KMS-11 (cell line): ENCODE measurements around the gene HRCT1.

Experiments
- H2AFZ ChIP-seq: fragments of 200-600 bp; sonication (generic); 2 replicates; pipeline ENCODE4 v1.6.1; 2016; ENCODE audit warnings: antibody characterized with exemption, mixed run types, low read depth
- H3K27ac ChIP-seq: fragments of 200-600 bp; sonication (generic); 2 replicates; pipeline ENCODE4 v1.6.1; 2016; ENCODE audit warnings: mild to moderate bottlenecking, mixed run types
- H3K27me3 ChIP-seq: fragments of 200-600 bp; sonication (generic); 2 replicates; pipeline ENCODE4 v1.6.1; 2017; ENCODE audit warnings: mild to moderate bottlenecking, low read depth, mixed run types, moderate library complexity; ENCODE audit not compliant: insufficient read depth
- H3K36me3 ChIP-seq: fragments of 200-600 bp; sonication (generic); 2 replicates; pipeline ENCODE4 v1.6.1; 2017; ENCODE audit warnings: mild to moderate bottlenecking, mixed run types; ENCODE audit not compliant: insufficient read depth
- H3K4me1 ChIP-seq: fragments of 200-600 bp; sonication (generic); 2 replicates; pipeline ENCODE4 v1.6.1; 2016; ENCODE audit warnings: mild to moderate bottlenecking, low read depth, mixed run types; ENCODE audit not compliant: poor library complexity, severe bottlenecking
- H3K4me2 ChIP-seq: fragments of 200-600 bp; sonication (generic); 2 replicates; pipeline ENCODE4 v1.7.0; 2016; ENCODE audit warnings: mild to moderate bottlenecking, mixed run types
- H3K4me3 ChIP-seq: fragments of 200-600 bp; sonication (generic); IDR thresholded peaks from 2 replicates; pipeline ENCODE4 v1.6.1; 2017; ENCODE audit warnings: low read depth, low read length, mixed read lengths; ENCODE audit not compliant: insufficient read depth
- H3K79me2 ChIP-seq: fragments of 200-600 bp; sonication (generic); 2 replicates; pipeline ENCODE4 v1.6.1; 2016; ENCODE audit warnings: low read depth, mixed run types; ENCODE audit not compliant: insufficient read depth
- H3K9ac ChIP-seq: fragments of 200-600 bp; sonication (generic); 2 replicates; pipeline ENCODE4 v1.6.1; 2016; ENCODE audit warnings: mild to moderate bottlenecking, mixed run types
- H4K20me1 ChIP-seq: fragments of 200-600 bp; sonication (generic); 2 replicates; pipeline ENCODE4 v1.6.1; 2016; ENCODE audit warnings: mild to moderate bottlenecking, mixed run types; ENCODE audit not compliant: insufficient read depth
- TF ChIP-seq, protein P1 (sequence below): fragments of 200-600 bp; sonication (generic); conservative IDR thresholded peaks from 2 replicates; pipeline ENCODE4 v1.6.1; 2017; ENCODE audit warnings: low read depth, mild to moderate bottlenecking, antibody characterized with exemption, low read length, moderate library complexity, mixed read lengths

The HRCT1 gene

DNA sequence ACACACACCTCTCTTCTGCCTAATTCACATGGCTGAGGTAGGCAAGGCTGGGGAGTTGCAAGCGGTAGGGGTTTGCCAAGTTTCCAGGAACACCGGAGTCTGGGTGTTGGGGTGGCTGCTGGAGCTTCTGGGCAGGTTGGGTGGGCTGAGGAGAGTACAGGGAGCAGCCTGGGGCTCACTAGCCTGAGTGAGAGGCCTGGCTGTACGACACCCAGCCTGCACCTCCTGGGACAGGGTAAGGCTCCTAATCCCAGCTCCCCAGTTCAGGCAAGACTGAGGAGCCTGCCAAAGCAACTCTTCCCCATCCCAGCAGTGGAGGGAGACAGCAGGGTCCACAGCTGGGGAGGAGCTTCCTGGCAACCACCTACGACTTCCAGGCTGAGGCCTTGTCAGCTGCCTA is 11.3 kb downstream of the HRCT1 start:
- TF ChIP-seq, protein P1, sequence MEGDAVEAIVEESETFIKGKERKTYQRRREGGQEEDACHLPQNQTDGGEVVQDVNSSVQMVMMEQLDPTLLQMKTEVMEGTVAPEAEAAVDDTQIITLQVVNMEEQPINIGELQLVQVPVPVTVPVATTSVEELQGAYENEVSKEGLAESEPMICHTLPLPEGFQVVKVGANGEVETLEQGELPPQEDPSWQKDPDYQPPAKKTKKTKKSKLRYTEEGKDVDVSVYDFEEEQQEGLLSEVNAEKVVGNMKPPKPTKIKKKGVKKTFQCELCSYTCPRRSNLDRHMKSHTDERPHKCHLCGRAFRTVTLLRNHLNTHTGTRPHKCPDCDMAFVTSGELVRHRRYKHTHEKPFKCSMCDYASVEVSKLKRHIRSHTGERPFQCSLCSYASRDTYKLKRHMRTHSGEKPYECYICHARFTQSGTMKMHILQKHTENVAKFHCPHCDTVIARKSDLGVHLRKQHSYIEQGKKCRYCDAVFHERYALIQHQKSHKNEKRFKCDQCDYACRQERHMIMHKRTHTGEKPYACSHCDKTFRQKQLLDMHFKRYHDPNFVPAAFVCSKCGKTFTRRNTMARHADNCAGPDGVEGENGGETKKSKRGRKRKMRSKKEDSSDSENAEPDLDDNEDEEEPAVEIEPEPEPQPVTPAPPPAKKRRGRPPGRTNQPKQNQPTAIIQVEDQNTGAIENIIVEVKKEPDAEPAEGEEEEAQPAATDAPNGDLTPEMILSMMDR, result no peak
- H4K20me1 ChIP-seq, result no peaks in the 10 kb centered on the region
- H3K27ac ChIP-seq, result no peak overlapping the region
- no peaks in the 10 kb centered on the region for H3K36me3 ChIP-seq
- H3K4me2 ChIP-seq, result no peak overlapping the region
- no peak overlapping the region for H3K9ac ChIP-seq
- no peaks in the 10 kb centered on the region for H3K27me3 ChIP-seq
- no peaks in the 10 kb centered on the region for H3K4me1 ChIP-seq
- no peak overlapping the region for H2AFZ ChIP-seq
- no peaks in the 10 kb centered on the region for H3K79me2 ChIP-seq
- H3K4me3 ChIP-seq, result no peak overlapping the region

DNA sequence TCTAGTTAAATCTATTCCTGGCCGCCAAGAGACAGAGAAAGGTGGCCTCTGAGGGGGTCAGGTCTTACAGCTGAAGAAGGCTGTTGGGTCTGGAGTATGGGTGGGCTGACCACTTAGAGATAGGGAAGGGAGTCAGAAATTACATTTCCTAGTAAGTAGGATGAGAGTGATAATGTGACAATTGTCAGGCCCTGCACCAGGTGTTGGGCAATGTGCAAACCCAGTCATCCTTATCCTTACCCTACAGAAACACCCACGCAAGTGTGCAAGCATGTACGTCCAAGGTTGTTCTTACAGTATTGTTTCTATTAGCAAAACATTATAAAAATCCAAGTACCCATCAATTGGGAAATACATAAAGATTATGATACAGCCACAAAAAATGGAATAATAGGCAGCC is 12.8 kb downstream of the HRCT1 start:
- H3K27me3 ChIP-seq, result no peaks in the 10 kb centered on the region
- H3K4me2 ChIP-seq, result no peak overlapping the region
- no peak overlapping the region for H2AFZ ChIP-seq
- H3K4me1 ChIP-seq, result peaks cover 6% of the 10 kb centered on the region
- no peak overlapping the region for H3K4me3 ChIP-seq
- no peak overlapping the region for H3K27ac ChIP-seq
- H3K36me3 ChIP-seq, result no peaks in the 10 kb centered on the region
- H3K9ac ChIP-seq, result no peak overlapping the region
- no peaks in the 10 kb centered on the region for H3K79me2 ChIP-seq
- TF ChIP-seq, protein P1, result no peak
- H4K20me1 ChIP-seq, result no peaks in the 10 kb centered on the region

DNA sequence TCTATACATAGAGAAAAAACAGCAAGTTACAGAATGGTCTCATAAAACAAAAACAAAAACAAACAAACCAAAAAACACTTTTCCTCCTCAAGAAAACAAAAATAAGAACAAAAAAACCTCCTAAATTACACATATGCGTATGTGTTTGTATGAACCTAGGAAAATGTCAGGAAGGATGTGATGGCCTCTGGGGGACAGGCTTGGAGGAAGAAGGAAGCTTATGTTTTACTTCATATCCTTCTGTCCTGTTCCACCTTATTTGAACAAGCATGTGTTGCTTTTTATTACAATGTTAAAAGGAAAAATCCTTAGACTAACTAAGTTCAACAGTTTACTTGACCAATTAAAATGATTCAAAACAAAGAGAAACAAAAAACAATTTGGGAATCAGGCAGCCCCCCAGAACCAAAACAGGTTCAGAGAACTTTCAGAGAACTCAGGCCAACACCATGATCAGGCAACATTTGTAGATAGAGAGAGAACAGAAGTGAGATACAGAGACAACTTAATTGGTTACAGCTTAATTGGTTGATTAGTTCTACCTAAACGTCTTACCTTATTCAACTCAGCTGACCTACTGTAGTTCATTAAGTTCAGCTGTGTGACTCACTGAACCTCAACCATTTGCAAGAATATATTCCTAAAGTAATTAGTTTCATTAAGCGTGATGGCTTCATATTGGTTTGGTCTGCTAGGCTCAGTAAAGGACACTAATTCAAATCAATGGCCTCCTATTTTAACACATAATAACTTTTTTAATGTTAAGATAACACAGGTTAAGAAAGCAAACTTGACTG is 13.4 kb downstream of the HRCT1 start:
- H3K27ac ChIP-seq, result no peak overlapping the region
- no peaks in the 10 kb centered on the region for H3K27me3 ChIP-seq
- H2AFZ ChIP-seq, result no peak overlapping the region
- no peak overlapping the region for H3K9ac ChIP-seq
- TF ChIP-seq, protein P1, result no peak
- no peak overlapping the region for H3K4me3 ChIP-seq
- H3K36me3 ChIP-seq, result no peaks in the 10 kb centered on the region
- no peaks in the 10 kb centered on the region for H4K20me1 ChIP-seq
- H3K4me1 ChIP-seq, result peaks cover 13% of the 10 kb centered on the region
- no peaks in the 10 kb centered on the region for H3K79me2 ChIP-seq
- no peak overlapping the region for H3K4me2 ChIP-seq

DNA sequence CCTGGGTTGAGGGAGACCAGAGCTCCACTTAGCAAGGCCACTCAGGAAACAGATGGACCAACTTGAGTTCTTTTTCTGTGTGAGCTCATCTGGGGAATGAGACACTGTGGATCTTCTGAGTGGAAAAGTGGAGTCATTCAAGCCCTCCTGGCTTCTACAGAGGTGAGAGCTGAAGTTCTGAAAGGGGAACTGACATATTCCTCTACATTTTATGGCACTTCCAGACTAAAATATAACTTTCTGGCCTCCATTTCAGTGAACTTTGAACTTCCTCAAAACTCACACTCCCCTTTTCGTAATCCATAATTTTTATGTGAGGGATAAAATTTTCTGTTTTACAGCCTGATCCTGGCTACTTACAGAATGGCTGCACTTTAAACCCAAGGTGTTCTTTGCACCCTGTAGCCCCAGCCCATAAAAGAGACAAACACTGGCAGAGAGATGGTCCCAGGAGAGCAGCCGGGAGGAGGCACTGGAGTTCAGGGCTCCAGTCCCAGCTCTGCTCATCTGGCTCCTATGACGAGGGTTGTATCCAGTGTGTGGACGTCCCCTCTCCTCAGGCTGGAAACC is 14.1 kb downstream of the HRCT1 start:
- Histone ChIP-seq H3K4me3 (no peak overlapping the region), H3K27ac (no peak overlapping the region), H3K4me1 (peaks cover 13% of the 10 kb centered on the region), H3K9ac (no peak overlapping the region), H3K36me3 (no peaks in the 10 kb centered on the region), H4K20me1 (no peaks in the 10 kb centered on the region), H3K4me2 (no peak overlapping the region), H2AFZ (no peak overlapping the region), H3K27me3 (no peaks in the 10 kb centered on the region), H3K79me2 (no peaks in the 10 kb centered on the region)
- TF ChIP-seq, protein P1, result no peak
